PC-3 (cell line): ENCODE measurements around the gene LENG9.

Experiments used
- CTCF ChIP-seq: fragments of 300-600 bp; sonication (generic); conservative IDR thresholded peaks from 2 replicates; pipeline ENCODE4 v1.5.1; 2017; ENCODE audit warnings: antibody characterized with exemption, low read depth, mild to moderate bottlenecking, low read length
- EZH2 ChIP-seq: fragments of 300-600 bp; sonication (generic); IDR thresholded peaks from one replicate; pipeline ENCODE4 v1.6.1; 2017; ENCODE audit warnings: antibody characterized with exemption, mild to moderate bottlenecking, low read length; ENCODE audit not compliant: unreplicated experiment
- EZH2phosphoT487 ChIP-seq: fragments of 300-600 bp; sonication (generic); IDR thresholded peaks from 2 replicates; pipeline ENCODE4 v1.6.1; 2018; ENCODE audit warnings: mild to moderate bottlenecking, antibody characterized with exemption, low read length, borderline replicate concordance

DNA sequence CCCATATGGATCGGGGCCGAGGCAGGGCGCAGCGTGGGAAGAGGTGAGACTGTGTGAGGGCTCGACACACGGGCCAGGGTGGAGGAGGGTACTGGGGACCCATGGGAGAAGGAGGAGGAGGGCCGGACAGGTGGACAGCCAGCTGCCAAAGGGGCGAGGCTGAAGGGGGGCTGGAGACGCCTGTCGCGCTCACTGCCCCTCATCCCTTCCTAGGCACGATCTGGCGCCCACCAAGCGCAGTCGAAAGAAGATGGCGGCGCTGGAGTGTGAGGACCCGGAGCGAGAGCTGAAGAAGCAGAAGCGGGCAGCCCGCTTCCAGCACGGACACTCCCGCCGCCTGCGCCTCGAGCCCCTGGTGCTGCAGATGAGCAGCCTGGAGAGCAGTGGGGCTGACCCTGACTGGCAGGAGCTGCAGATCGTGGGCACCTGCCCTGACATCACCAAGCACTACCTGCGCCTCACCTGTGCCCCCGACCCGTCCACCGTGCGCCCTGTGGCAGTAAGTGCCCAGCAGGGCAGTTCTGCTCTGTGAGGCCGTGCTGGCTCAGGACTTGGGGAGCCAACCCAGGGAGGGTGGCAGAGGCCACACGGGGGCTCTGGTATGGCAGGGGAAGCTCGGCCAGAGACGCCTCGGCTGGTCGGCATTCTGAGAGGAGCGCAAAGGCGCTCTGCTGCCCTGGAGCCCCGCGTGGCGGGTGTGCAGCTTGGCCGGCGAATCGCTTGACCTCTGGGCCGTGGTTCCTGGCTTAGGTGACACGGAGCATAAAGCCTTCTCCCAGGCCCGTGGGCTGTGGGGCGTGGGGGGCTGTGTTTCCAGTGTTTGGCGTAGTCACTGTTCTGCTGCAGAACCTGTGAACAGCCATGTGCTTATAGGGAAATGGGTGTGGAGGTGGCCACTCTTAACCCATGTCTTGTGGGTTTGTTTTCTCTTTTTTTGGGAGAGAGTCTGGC, 6.9 kb downstream of the LENG9 start:
- TF ChIP-seq CTCF (no peak), EZH2 (no peak), EZH2phosphoT487 (no peak)
